Fibroblast of the conjunctiva (primary cell): Measurements from ENCODE around the gene FSTL5.
A peak's percentile ranks its signal among the peaks of the same experiment; 100 is the strongest.
"Not testable (repeated sequence)": the region's sequence is repeated elsewhere in the genome, so short reads cannot be mapped to it uniquely, and the experiment has no call there.

Experiments
- DNase-seq: peaks from one replicate; pipeline ENCODE4 v3.0.0-alpha.2; 2010; ENCODE audit warnings: low read depth

Gene FSTL5

GRCh38 chr4:162163892-162164759 lies at the start of gene FSTL5:
FSTL5 (minus strand) TSS chr4:162164000; CDS start chr4:162111396, 52,604 bp downstream.
- DNase-seq = peak; percentile 21

DNA sequence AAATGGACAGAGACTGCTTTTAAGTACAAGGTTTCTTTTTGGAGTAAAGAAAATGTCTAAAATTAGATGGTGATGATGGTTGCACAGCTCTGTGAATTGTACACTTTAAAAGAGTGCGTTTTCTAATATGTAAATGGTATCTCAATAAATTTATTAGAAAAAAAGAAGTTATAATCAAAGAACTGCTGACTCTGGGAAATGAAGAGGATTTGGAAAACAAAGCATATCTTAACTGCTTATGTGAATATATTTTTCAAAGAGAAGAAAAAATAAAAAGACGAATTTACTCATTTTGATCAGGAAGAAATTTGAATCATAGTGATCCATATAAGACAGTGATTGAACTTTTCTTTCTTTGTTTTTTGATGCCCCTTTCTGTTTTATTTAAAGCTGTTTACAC lies 45.9 kb upstream of the FSTL5 start:
- DNase-seq = no peak

GRCh38 chr4:162203478-162203877 lies 39.7 kb upstream of the FSTL5 start:
- not testable (repeated sequence) for DNase-seq

- DNase-seq = no peak
Measured at GRCh38 chr4:162201673-162202072, 37.9 kb upstream of the FSTL5 start.

- DNase-seq = no peak
Measured at GRCh38 chr4:162170509-162170908, 6.7 kb upstream of the FSTL5 start.

- no peak for DNase-seq
Measured at GRCh38 chr4:162164906-162165510, 1.2 kb upstream of the FSTL5 start.

- no peak for DNase-seq
Measured at GRCh38 chr4:162162672-162163071, 1.1 kb downstream of the FSTL5 start.

DNA sequence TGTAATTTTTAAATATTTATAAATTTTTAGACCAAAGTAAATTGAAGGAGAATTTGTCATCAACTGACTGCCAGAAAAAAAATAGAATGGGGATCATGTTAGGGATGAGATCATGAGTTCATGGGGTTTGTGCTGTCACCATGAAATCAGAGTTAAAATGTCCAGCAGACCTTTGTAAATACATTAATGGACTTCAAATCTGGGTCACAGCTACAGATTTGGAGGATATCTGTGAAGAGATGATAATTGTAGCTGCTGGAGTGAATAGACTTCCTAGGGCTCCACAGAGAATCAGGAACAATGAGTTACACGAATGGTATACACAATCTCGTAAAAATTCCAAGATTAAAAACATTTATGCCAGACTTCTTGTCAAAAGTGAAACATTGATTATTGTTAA lies 6.6 kb downstream of the FSTL5 start:
- DNase-seq = no peak

- no peak for DNase-seq
Measured at GRCh38 chr4:162154862-162155540, 8.8 kb downstream of the FSTL5 start.

DNA sequence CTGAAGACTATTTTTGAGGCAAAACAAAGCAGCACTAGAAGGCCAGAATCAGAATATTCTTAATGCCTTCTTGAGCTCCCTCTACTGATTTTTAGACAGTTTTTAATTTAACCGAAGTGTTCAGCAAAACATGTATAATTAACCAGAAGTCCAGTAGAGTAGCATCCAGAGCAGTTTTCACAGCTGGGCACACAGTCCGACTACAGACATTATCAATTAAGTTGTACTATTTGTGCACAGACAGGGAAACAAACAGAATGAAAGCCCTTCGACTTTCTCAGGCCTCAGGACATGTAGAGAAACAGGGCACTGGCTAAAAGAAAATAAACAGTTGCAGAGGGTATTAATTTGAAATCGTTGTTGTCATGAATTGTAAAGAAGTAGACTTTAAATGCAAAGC lies 11.9 kb downstream of the FSTL5 start:
- DNase-seq = no peak

GRCh38 chr4:162151386-162151785 lies 12.4 kb downstream of the FSTL5 start:
- DNase-seq = no peak

DNA sequence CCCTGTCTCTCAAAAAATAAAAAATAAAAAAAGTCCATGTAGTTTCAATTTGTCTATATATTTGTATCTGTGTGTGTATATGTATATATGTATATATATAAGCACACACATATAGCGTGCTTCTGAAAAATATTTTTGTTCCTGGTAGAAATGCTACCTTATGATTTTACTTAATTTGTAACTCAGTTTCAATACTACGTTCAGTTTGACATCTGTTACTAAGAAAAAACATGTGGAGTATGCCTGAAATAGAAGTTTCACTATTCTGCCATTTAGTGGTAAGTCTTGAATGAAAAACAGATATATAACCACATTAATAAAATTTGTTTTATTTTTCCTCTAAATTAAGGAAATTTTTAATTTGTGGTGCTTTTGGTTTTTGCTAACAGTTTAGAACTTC lies 14.2 kb downstream of the FSTL5 start:
- no peak for DNase-seq

DNA sequence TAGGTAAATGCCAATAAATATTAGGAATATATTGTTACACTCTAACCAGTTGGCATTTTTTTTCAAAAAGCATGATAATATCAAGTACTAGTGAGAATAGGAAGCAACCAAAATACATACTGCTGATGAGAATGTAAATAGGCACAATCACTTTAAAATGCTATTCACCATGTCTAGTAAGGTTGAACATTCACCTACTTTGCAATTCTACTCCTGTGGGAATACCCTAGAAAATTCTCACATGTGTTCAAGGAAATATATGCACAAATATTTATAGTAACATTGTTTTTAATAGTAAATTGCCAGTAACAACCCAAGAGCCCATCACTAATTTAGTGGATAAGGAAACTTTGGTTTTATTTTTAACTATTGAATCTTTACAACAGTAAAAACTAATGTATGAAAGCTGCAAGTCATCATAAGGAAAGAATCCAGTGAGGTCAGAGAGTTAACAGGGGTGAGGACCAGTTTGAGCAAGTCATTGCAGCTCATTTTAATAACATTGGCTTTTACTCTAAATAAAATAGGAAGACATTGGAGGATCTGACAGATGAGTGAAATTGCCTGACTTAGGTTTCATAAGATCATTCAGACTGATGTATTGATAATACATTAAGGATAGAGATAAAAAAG lies 23.6 kb downstream of the FSTL5 start:
- no peak for DNase-seq

GRCh38 chr4:162139412-162139811 lies 24.4 kb downstream of the FSTL5 start:
- DNase-seq = no peak

DNA sequence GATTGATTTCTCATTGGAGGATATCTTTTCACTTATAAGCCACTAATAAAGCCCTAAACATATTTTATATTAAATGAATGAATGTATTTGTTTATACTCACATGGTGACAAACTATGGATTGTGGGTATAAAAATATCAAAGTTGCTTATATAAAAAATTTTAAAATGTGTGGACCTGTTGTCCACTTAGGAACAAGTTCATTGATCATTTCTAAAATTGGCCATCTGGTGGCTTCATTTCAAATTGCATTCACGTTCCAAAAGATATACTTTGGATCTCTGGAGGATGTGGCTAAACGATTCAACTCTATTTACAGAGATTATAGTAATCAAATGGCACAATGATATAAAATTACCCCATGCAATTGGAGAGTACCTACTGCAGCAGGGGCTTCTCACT lies 32.5 kb downstream of the FSTL5 start:
- no peak for DNase-seq

DNA sequence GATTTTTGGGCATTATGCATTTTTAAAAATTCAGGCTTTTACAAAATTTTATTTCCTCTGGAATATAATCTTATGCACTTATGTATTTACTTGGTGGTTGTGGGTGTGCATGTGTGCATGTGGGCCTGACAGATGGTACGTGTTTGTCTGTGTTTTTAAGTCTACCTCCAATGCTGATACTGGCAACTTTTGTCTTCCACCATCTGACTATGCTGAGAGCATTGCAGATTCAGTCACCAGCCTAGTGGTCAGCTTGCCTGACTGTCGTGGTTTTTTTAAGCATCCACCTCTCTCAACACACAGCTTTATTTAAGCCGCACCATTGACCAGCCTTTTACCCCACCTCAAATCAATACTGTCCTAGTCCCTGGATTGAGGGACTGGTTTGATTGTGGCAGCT lies 37.1 kb downstream of the FSTL5 start:
- DNase-seq = no peak

- no peak for DNase-seq
Measured at GRCh38 chr4:162117051-162117450, 46.7 kb downstream of the FSTL5 start.

GRCh38 chr4:162116095-162116779 lies 47.6 kb downstream of the FSTL5 start:
- no peak for DNase-seq

DNA sequence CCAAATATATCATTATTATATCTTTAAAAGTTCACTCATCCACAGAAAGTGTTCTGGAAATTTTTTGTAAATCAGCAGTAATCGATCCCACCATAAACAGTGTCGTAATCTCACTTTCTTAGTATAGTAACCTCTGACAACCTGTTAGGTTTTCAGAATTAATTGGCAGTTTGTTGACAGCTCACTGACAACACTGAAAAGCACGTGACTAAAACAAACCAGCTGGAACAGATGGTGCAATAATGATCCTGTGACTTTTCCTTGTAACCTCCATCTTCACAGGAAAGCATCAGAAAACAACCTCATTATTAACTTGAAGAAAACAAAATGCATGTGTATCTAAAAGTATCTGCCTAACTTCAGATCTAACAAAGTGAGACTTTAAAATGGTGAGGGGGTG lies 48.5 kb downstream of the FSTL5 start:
- no peak for DNase-seq

DNA sequence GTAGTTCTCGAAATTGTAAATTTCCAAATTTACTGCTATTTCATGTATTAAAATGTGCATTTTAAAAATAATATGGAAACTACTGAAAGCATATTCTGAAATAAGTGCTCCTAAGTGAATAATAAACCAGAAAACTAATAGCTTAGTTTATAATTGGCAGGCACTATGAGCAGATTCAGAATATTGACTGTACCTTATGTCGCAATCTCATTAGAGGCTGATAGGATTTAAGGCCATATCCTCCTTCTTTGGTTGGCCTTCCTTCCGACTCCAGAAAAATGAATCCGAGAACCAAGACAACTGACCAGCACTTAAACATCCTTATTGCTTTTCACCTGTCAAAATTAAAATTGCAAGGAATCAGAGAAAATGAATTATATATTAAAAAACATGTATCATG lies 52.7 kb downstream of the FSTL5 start:
- DNase-seq = no peak

DNA sequence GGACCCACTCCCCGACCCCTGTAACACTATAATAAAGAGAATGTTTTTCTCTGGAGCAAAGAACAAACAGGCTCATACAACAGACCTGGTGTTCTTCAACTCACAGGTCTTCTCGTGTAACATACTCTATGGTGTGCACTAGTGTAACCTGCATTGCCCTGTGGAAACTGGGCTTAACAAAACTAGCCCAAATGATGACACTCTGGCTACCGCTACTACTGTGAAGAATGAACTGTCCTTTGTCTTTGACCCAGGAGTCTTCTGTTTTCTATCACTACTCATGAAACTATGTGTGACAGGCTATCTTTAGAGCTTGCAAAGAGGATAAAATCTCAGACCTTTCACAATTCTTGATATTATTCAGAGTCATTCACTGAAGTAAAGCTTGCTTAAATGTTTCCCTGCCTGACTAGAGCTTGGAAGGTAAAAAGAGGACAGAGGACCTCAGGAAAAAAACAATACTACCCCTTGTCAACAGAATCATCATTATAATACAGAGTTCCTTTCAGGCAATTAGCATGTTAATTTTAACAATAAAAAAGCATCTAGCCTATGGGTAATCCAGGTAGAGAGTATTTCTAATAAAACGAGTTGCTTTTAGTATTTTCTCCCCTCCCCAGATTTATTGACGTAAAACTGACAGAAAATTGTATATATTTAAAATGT lies 59.2 kb downstream of the FSTL5 start:
- DNase-seq = no peak
